Activated T-helper 17 cell treated with anti-CD3 and anti-CD28 coated beads, Interleukin-2, amount 50 U/mL, for 72 hours (primary cell): ENCODE results near the gene PTGS2. TPM values are rescaled to one million over a fixed set of nuclear protein-coding genes. Genes with fewer than 3 reads are reported as not detected.
A peak's percentile ranks its signal among the peaks of the same experiment; 100 is the strongest.

Experiments used
- ATAC-seq: fragments of 150-1000 bp; cut with Tn5 transposase; replicated peaks from 2 replicates; pipeline ENCODE4 v1.10.0; 2021; ENCODE audit warnings: mild to moderate bottlenecking, moderate library complexity
- H3K27ac Mint-ChIP-seq: one replicate; pipeline ENCODE4 v1.8.0; 2022; ENCODE audit warnings: mixed read lengths
- H3K27me3 Mint-ChIP-seq: one replicate; pipeline ENCODE4 v1.8.0; 2022; ENCODE audit warnings: mixed read lengths
- H3K36me3 Mint-ChIP-seq: one replicate; pipeline ENCODE4 v1.8.0; 2022; ENCODE audit warnings: low read depth, mild to moderate bottlenecking, mixed read lengths
- H3K4me1 Mint-ChIP-seq: one replicate; pipeline ENCODE4 v1.8.0; 2022; ENCODE audit warnings: mixed read lengths
- H3K4me3 Mint-ChIP-seq: one replicate; pipeline ENCODE4 v1.8.0; 2022; ENCODE audit warnings: mild to moderate bottlenecking, mixed read lengths
- H3K9me3 Mint-ChIP-seq: one replicate; pipeline ENCODE4 v1.8.0; 2022; ENCODE audit warnings: mixed read lengths
- total RNA-seq, 2 donors: library from RNA; stranded (reverse); gene quantifications; one replicate each; pipeline ENCODE4 v1.2.3, GENCODE V29; 2022

The PTGS2 gene
- total RNA-seq: 1 to 10 TPM in 1 of 2 donors, under 1 TPM in 1; 0.17 to 1.1 TPM

- H3K9me3 Mint-ChIP-seq: no peaks in the 10 kb centered on the region
- H3K27me3 Mint-ChIP-seq: peaks cover 58% of the 10 kb centered on the region
- ATAC-seq: peak; percentile 81
- H3K4me3 Mint-ChIP-seq: peak within 1 kb of the TSS; percentile 68
- H3K4me1 Mint-ChIP-seq: peaks cover 4% of the 10 kb centered on the region
- no peak within 1 kb of the TSS for H3K27ac Mint-ChIP-seq
- H3K36me3 Mint-ChIP-seq: no peaks in the 10 kb centered on the region
These were observed at the start of gene PTGS2 for GRCh38 chr1:186680245-186681061. TSS of gene PTGS2 (minus strand) at chr1:186680423. CDS start at chr1:186680290, 133 bp downstream.

GRCh38 chr1:186722711-186723309, 42.6 kb upstream of the PTGS2 start:
- Mint-ChIP-seq H3K9me3 (peaks cover 3% of the 10 kb centered on the region), H3K4me1 (no peaks in the 10 kb centered on the region), H3K4me3 (no peak overlapping the region), H3K27ac (no peak overlapping the region), H3K36me3 (no peaks in the 10 kb centered on the region), H3K27me3 (no peaks in the 10 kb centered on the region)
- ATAC-seq: no peak

GRCh38 chr1:186717286-186717685, 37.1 kb upstream of the PTGS2 start:
- Mint-ChIP-seq H3K36me3 (no peaks in the 10 kb centered on the region), H3K27me3 (peaks cover 8% of the 10 kb centered on the region), H3K27ac (no peak overlapping the region), H3K4me1 (no peaks in the 10 kb centered on the region), H3K9me3 (no peaks in the 10 kb centered on the region), H3K4me3 (no peak overlapping the region)
- no peak for ATAC-seq

- Mint-ChIP-seq H3K4me3 (no peak overlapping the region), H3K9me3 (no peaks in the 10 kb centered on the region), H3K36me3 (no peaks in the 10 kb centered on the region), H3K27me3 (peaks cover 8% of the 10 kb centered on the region), H3K4me1 (no peaks in the 10 kb centered on the region), H3K27ac (no peak overlapping the region)
- no peak for ATAC-seq
These were observed 35.9 kb upstream of the PTGS2 start for GRCh38 chr1:186715887-186716809.

GRCh38 chr1:186710696-186711095, 30.5 kb upstream of the PTGS2 start:
- no peaks in the 10 kb centered on the region for H3K4me1 Mint-ChIP-seq
- no peak overlapping the region for H3K27ac Mint-ChIP-seq
- H3K27me3 Mint-ChIP-seq: peaks cover 5% of the 10 kb centered on the region
- no peaks in the 10 kb centered on the region for H3K36me3 Mint-ChIP-seq
- no peak overlapping the region for H3K4me3 Mint-ChIP-seq
- ATAC-seq: no peak
- no peaks in the 10 kb centered on the region for H3K9me3 Mint-ChIP-seq

- Mint-ChIP-seq H3K4me1 (no peaks in the 10 kb centered on the region), H3K36me3 (no peaks in the 10 kb centered on the region), H3K27me3 (no peaks in the 10 kb centered on the region), H3K4me3 (no peak overlapping the region), H3K9me3 (no peaks in the 10 kb centered on the region), H3K27ac (no peak overlapping the region)
- ATAC-seq: no peak
These were observed 28.5 kb upstream of the PTGS2 start for GRCh38 chr1:186708694-186709097.

GRCh38 chr1:186703209-186703766, 23.1 kb upstream of the PTGS2 start:
- no peaks in the 10 kb centered on the region for H3K9me3 Mint-ChIP-seq
- H3K36me3 Mint-ChIP-seq: no peaks in the 10 kb centered on the region
- no peaks in the 10 kb centered on the region for H3K4me1 Mint-ChIP-seq
- no peak overlapping the region for H3K4me3 Mint-ChIP-seq
- no peak for ATAC-seq
- no peak overlapping the region for H3K27ac Mint-ChIP-seq
- no peaks in the 10 kb centered on the region for H3K27me3 Mint-ChIP-seq

GRCh38 chr1:186700722-186701121, 20.5 kb upstream of the PTGS2 start:
- no peaks in the 10 kb centered on the region for H3K4me1 Mint-ChIP-seq
- ATAC-seq: peak; percentile 28
- H3K9me3 Mint-ChIP-seq: no peaks in the 10 kb centered on the region
- H3K36me3 Mint-ChIP-seq: no peaks in the 10 kb centered on the region
- H3K27me3 Mint-ChIP-seq: no peaks in the 10 kb centered on the region
- H3K4me3 Mint-ChIP-seq: no peak overlapping the region
- H3K27ac Mint-ChIP-seq: no peak overlapping the region

GRCh38 chr1:186699519-186699918, 19.3 kb upstream of the PTGS2 start:
- H3K9me3 Mint-ChIP-seq: peaks cover 3% of the 10 kb centered on the region
- no peaks in the 10 kb centered on the region for H3K4me1 Mint-ChIP-seq

GRCh38 chr1:186689907-186690306, 9.7 kb upstream of the PTGS2 start:
- peaks cover 10% of the 10 kb centered on the region for H3K9me3 Mint-ChIP-seq
- H3K4me1 Mint-ChIP-seq: no peaks in the 10 kb centered on the region
- no peak overlapping the region for H3K4me3 Mint-ChIP-seq
- H3K27me3 Mint-ChIP-seq: peaks cover 5% of the 10 kb centered on the region
- no peaks in the 10 kb centered on the region for H3K36me3 Mint-ChIP-seq
- no peak overlapping the region for H3K27ac Mint-ChIP-seq
- no peak for ATAC-seq

More at GRCh38 chr1:186699519-186699918, 19.3 kb upstream of the PTGS2 start:
- ATAC-seq: no peak
- no peaks in the 10 kb centered on the region for H3K36me3 Mint-ChIP-seq
- no peak overlapping the region for H3K27ac Mint-ChIP-seq
- H3K27me3 Mint-ChIP-seq: no peaks in the 10 kb centered on the region
- no peak overlapping the region for H3K4me3 Mint-ChIP-seq

- Mint-ChIP-seq H3K4me3 (no peak overlapping the region), H3K27ac (no peak overlapping the region), H3K36me3 (no peaks in the 10 kb centered on the region), H3K9me3 (peaks cover 5% of the 10 kb centered on the region), H3K4me1 (no peaks in the 10 kb centered on the region), H3K27me3 (peaks cover 10% of the 10 kb centered on the region)
- no peak for ATAC-seq
These were observed 9.2 kb upstream of the PTGS2 start for GRCh38 chr1:186689376-186689775.

GRCh38 chr1:186683652-186684410, 3.6 kb upstream of the PTGS2 start:
- H3K9me3 Mint-ChIP-seq: peaks cover 5% of the 10 kb centered on the region
- H3K36me3 Mint-ChIP-seq: no peaks in the 10 kb centered on the region
- H3K4me3 Mint-ChIP-seq: no peak overlapping the region
- no peak for ATAC-seq
- peaks cover 47% of the 10 kb centered on the region for H3K27me3 Mint-ChIP-seq
- peaks cover 4% of the 10 kb centered on the region for H3K4me1 Mint-ChIP-seq
- H3K27ac Mint-ChIP-seq: no peak overlapping the region

- peaks cover 5% of the 10 kb centered on the region for H3K9me3 Mint-ChIP-seq
- H3K4me1 Mint-ChIP-seq: peaks cover 4% of the 10 kb centered on the region
- H3K36me3 Mint-ChIP-seq: no peaks in the 10 kb centered on the region
- H3K27ac Mint-ChIP-seq: no peak overlapping the region
- ATAC-seq: no peak
- H3K27me3 Mint-ChIP-seq: peaks cover 55% of the 10 kb centered on the region
- H3K4me3 Mint-ChIP-seq: no peak overlapping the region
These were observed 2.5 kb upstream of the PTGS2 start for GRCh38 chr1:186682736-186683135.
